LNCAP (cell line): ENCODE measurements around the gene NUP58.

ENCODE experiments used
- TF ChIP-seq, protein P1 (sequence below): fragments of 450-650 bp; IDR thresholded peaks from 2 replicates; pipeline ENCODE4 v1.5.1; 2017; ENCODE audit warnings: mild to moderate bottlenecking

NUP58 gene

DNA sequence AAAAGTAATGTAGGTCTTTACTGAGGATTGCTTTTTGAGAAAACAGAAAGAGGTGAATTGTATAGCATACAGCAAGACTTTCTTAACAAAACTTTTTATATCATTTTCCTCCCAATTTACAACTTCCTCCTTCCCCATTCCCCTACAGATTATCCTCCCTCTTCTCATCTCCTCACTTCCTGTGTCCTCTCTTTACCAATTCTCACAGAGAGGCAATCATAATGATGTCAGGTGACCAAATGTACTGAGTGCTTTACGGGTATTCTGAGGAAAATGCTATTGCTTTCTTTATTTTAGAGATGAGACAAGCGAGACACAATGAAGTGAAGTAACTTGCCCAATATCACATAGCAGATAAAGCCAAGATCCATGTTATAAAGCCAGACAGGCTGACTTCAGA, 12.5 kb upstream of the NUP58 start:
- TF ChIP-seq, protein P1, sequence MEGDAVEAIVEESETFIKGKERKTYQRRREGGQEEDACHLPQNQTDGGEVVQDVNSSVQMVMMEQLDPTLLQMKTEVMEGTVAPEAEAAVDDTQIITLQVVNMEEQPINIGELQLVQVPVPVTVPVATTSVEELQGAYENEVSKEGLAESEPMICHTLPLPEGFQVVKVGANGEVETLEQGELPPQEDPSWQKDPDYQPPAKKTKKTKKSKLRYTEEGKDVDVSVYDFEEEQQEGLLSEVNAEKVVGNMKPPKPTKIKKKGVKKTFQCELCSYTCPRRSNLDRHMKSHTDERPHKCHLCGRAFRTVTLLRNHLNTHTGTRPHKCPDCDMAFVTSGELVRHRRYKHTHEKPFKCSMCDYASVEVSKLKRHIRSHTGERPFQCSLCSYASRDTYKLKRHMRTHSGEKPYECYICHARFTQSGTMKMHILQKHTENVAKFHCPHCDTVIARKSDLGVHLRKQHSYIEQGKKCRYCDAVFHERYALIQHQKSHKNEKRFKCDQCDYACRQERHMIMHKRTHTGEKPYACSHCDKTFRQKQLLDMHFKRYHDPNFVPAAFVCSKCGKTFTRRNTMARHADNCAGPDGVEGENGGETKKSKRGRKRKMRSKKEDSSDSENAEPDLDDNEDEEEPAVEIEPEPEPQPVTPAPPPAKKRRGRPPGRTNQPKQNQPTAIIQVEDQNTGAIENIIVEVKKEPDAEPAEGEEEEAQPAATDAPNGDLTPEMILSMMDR, result no peak

DNA sequence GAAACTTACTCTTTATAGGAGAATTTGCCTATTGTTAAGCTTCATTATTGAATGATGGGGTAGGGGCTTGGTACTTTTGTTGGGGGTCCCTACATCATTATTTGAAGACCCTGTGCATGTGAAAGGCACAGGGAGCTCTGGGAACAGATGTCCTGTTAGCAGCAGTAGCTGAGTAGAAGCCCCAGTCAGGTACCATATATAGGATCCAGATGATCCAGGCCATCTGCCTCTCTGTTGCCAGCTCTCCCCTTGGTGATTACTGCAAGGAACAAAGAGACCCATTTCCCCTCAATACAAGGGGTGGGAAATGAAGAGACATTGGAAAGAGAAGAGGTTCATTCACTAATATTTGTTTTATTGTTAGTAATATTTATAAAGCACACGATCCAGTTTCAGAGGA, 9.7 kb upstream of the NUP58 start:
- TF ChIP-seq, protein P1, result no peak

DNA sequence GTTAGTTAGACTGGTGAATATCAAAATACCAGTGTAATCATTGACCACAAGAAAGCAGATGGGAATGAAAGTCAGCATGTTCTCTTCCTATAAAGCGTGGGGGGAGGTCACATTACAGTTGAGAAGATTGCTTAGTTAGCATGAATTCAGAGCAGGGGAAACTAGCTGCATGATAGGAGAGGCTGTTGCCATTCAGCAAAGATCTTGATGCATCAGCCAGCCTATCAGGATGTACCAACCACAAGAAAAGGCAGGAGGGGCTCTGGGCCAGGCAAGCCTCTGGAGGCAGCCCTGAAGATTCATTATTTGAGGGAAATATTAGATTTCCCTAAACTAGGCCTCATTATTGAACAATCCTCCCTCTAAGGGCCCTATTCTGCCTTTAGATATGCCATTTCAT, 9.1 kb upstream of the NUP58 start:
- TF ChIP-seq, protein P1, result no peak

DNA sequence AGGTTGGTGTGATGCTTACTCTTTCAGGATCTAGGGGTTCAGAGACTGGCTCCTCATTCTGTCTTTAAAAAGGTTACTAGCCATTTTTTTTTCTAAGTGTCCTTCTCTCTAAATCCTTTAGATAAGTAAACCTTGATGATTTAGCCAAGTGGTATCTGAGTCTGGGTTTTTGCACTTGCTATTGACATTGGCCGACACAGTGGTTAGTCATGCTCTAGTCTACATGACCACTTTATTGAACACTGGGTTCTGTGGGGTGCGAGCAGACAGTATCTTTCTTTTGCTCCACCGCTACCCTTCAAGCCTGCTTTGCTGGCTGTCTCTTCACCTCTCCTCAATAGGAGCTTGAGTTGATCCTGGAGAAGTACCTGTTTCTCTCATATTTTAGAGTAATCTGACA, 6.2 kb upstream of the NUP58 start:
- TF ChIP-seq, protein P1, result no peak

DNA sequence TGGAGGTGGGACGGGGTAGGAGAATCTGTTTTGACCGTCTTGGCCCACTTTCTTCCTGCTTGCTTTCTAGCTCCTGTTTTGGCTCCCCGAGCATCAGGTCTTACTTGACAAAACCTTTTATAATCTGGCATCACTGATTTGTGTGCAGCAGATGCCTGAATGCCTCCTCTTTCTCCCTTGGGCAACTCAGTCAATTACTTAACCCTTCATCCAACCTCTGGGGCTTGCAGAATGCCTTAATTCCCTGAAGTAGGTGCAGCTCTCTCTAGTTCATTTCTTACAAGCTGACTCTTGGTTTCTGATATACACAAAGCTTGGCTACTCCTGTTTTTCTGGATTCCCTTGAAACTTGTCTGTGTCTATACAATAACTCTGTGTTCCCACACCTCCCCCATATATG, 5.7 kb upstream of the NUP58 start:
- TF ChIP-seq, protein P1, result no peak

DNA sequence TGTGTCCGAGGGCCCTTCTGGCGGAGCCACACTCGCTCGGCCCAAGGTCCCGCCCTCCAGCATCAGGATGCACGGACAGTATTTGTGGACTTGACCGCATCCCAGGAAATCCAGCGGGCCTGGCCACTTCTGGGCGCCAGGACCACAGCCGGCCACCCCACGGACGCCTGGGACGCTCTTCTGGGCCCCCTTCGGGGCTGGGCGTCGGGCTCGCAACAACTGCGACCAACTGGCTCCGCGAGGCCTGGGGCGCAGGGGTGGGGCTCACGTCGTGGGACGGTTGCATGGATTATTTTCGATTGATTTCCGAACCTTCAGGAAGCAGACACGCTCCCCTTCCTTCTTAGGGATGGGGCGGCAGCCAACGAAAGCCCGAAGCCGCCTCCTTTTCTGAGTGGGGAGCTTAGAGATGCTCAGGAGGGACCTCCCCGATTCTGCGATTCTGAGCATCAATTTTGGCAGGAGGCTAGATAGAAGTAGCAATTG, 521 bp upstream of the NUP58 start:
- TF ChIP-seq, protein P1, result no peak

DNA sequence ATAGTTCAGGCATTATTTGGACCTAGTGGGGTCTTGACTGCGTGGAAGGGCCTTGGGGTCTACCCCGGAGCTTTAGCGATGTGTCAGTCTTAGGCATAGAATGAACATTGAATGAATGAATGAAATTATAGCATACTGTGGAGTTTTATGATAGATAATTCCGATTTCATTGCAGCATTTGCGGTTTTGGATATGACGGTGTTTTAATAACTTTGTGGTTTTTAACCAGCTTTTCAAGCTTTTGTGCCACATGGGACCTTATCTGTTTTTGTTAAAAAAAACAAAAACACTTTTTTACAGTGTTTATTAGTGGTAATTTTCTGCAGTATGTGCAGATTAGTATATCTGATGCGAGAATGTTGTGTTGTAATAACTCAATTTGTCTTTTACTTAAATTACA, 696 bp downstream of the NUP58 start:
- TF ChIP-seq, protein P1, result no peak

DNA sequence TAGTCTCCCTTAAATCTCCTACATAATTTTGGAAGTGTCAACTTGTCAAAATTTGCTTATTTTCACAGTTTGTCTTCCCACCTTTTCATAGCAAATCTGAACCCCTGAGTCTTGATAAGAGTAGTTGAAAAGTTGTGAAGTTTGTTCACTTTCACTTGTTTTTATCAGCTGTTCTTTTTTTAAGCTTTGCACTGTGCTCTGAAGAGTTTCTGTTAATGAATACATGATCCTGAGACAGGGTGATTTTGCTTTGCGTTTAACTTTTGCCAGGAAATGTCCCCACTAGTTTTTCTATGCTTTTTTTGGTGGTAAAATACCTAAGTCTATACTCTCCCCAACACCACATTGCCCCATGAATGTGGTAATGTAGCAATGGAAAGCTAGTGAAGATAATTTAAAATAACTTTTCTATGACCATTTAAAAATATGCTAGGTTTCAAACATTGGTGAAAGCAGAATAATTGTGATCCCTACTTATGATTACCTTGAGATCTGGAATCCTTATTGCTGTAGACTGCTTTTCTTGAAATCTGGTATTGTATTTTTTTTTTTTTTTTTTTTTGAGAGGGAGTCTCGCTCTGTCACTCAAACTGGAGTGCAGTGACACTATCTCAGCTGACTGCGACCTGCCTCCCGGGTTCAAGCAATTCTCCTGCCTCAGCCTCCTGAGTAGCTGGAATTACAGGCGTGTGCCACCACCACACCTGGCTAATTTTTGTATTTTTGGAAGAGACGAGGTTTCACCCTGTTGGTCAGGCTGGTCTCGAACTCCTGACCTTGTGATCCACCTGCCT, 5.4 kb downstream of the NUP58 start:
- TF ChIP-seq, protein P1, result no peak
